OCI-LY3 (cell line): ENCODE measurements around the gene PXDC1.

ENCODE experiments used
- EZH2phosphoT487 ChIP-seq: fragments of 200-600 bp; shearing (Covaris generic); IDR thresholded peaks from 2 replicates; pipeline ENCODE4 v1.6.1; 2018; ENCODE audit warnings: antibody characterized with exemption, mixed run types, low read depth
- TF ChIP-seq, protein P1 (sequence below): fragments of 200-600, 300-600 bp; sonication (generic); IDR thresholded peaks from 2 replicates; pipeline ENCODE4 v1.5.1; 2014; ENCODE audit warnings: antibody characterized with exemption, low read length, low read depth

DNA sequence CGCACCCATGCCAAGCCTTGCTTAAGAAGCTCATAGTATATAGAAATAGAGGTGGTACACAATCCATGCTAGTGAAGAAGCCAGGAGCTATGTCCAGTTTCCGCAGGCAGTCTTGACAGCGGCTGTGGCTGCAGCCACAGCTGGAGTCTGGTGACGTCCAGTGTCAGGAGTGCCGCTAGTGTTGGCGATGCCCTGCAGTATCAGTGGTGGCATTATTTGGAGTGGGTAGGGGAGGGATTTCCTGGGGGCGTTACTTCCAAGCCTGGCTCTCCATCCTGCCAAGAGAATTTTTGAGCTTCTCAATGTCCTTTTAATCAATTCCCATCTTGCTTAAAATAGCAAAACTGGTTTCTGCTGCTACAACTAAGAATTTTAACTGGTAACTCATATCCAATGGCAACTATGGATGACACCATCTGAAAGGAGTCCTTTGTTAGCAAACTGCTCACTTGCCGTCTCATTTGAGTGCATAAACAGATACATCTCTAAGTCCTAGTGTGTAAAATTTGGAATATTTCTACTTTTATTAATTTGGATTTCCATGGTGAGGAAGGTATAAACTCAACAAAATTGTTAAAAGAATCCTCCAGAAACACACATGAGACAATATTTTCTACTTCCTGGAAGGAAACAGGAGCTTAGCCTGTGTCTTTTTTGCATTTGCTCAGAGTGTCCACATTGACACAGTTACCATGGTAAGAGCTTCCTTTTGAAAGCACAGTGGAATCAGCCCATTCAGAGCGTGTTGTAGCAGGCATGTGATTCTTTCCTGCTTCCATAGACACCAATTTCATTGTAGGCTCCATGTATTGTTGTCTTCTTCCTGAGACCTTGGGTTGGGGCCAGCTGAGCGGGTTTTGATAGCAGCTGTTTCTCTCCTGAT is 44.6 kb upstream of the PXDC1 start:
- TF ChIP-seq, protein P1, sequence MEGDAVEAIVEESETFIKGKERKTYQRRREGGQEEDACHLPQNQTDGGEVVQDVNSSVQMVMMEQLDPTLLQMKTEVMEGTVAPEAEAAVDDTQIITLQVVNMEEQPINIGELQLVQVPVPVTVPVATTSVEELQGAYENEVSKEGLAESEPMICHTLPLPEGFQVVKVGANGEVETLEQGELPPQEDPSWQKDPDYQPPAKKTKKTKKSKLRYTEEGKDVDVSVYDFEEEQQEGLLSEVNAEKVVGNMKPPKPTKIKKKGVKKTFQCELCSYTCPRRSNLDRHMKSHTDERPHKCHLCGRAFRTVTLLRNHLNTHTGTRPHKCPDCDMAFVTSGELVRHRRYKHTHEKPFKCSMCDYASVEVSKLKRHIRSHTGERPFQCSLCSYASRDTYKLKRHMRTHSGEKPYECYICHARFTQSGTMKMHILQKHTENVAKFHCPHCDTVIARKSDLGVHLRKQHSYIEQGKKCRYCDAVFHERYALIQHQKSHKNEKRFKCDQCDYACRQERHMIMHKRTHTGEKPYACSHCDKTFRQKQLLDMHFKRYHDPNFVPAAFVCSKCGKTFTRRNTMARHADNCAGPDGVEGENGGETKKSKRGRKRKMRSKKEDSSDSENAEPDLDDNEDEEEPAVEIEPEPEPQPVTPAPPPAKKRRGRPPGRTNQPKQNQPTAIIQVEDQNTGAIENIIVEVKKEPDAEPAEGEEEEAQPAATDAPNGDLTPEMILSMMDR, result no peak
- TF ChIP-seq EZH2phosphoT487, result no peak
